ENCODE data around the gene SMPD3.

DNA sequence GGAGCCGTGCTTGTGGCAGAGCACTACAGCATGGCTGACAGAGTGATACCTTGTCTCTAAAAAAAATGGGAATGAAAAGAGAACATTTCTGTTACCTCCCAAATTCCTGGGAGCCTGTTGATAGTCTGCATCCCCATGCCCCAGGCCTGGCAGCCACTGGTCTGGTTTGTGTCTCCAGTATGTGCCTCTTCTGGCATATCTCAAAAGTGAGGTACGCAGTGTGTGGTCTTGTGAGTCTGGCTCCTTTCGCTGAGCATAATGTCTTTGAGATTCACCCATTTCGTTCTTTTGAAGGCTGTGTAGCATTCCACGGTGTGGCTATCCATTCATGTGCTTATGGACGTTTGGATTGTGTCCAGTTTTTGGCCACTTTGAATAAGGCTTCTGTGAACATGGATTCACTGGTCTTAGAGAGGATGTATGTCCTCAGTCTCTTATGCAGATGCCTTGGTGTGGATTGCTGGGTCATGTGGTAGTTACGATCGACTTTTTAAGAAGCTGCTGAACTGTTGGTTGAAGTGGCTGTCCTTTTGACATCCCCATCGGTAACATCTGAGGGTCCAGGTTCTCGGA is 98.4 kb downstream of the SMPD3 start:
- TF ChIP-seq, protein P1, sequence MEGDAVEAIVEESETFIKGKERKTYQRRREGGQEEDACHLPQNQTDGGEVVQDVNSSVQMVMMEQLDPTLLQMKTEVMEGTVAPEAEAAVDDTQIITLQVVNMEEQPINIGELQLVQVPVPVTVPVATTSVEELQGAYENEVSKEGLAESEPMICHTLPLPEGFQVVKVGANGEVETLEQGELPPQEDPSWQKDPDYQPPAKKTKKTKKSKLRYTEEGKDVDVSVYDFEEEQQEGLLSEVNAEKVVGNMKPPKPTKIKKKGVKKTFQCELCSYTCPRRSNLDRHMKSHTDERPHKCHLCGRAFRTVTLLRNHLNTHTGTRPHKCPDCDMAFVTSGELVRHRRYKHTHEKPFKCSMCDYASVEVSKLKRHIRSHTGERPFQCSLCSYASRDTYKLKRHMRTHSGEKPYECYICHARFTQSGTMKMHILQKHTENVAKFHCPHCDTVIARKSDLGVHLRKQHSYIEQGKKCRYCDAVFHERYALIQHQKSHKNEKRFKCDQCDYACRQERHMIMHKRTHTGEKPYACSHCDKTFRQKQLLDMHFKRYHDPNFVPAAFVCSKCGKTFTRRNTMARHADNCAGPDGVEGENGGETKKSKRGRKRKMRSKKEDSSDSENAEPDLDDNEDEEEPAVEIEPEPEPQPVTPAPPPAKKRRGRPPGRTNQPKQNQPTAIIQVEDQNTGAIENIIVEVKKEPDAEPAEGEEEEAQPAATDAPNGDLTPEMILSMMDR (IDR thresholded peaks at IDR 0.05 in 8 of 11, conservative IDR thresholded peaks at IDR 0.05 in 3 of 11): no peak
- no peak for TF ChIP-seq POLR2A (IDR thresholded peaks at IDR 0.05)

Data from spleen (tissue), 7 donors.